Rectal smooth muscle tissue (tissue), 1 donor: ENCODE data around the gene DLK1.

ENCODE experiments used
- H3K27ac ChIP-seq: one replicate; pipeline ENCODE4 v1.7.0; 2013; ENCODE audit warnings: low read depth, low read length, inconsistent platforms
- H3K27me3 ChIP-seq: one replicate; pipeline ENCODE4 v1.7.0; 2013; ENCODE audit warnings: low read length; ENCODE audit not compliant: control insufficient read depth, insufficient read depth
- H3K36me3 ChIP-seq: one replicate; pipeline ENCODE4 v1.7.0; 2013; ENCODE audit warnings: low read length; ENCODE audit not compliant: control insufficient read depth, insufficient read depth
- H3K4me1 ChIP-seq: one replicate; pipeline ENCODE4 v1.7.0; 2013; ENCODE audit warnings: low read length; ENCODE audit not compliant: control insufficient read depth, insufficient read depth
- H3K4me3 ChIP-seq: one replicate; pipeline ENCODE4 v1.7.0; 2013; ENCODE audit warnings: low read length
- H3K9ac ChIP-seq: one replicate; pipeline ENCODE4 v1.7.0; 2013; ENCODE audit warnings: low read length

The DLK1 gene

GRCh38 chr14:100764471-100765115 is 37.9 kb downstream of the DLK1 start:
- no peaks in the 10 kb centered on the region for H3K4me1 ChIP-seq
- H3K9ac ChIP-seq: no peak overlapping the region
- H3K4me3 ChIP-seq: no peak overlapping the region
- H3K27me3 ChIP-seq: no peaks in the 10 kb centered on the region
- H3K27ac ChIP-seq: no peak overlapping the region
- H3K36me3 ChIP-seq: no peaks in the 10 kb centered on the region

DNA sequence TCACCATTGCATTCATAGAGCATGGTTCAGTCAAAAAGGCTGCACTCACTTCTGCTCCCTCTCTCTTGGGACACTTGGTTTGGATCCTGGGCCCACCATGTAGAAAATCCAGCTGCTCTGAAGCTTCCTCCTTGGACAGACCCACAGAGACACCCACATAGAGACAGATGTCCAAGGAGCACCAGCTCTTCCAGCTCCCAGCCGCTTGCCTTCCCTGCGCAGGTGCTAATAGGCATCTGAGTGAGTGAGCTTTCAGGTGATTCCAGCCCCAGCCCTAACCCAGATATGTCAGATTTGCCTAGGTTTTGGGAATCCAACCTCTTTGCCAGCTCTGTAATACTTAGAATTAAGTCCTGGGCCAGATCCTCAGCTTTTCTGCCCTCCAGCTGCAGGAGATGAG is 38.6 kb downstream of the DLK1 start:
- H3K9ac ChIP-seq: no peak overlapping the region
- no peaks in the 10 kb centered on the region for H3K27me3 ChIP-seq
- no peaks in the 10 kb centered on the region for H3K4me1 ChIP-seq
- no peak overlapping the region for H3K4me3 ChIP-seq
- no peak overlapping the region for H3K27ac ChIP-seq
- no peaks in the 10 kb centered on the region for H3K36me3 ChIP-seq

DNA sequence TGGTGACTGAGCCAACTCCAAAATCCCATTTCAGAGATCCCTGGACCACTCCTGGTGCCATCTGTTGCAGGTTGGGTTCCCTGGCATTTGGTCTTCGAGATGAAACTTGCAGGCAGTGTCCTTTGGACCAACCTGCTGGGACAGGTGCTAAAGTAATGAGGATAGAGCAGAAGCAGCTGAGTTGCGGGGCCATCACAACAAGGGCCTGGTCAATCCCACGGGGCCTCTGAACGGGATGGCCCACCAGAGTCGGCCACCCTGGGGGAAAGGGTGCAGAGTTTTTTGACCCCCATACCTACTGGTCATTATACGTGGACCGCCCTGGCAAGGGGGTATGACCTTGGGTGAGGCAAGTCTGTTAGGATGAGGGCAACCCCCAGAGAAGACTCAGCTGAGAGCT is 39.3 kb downstream of the DLK1 start:
- Histone ChIP-seq H3K4me3 (no peak overlapping the region), H3K36me3 (no peaks in the 10 kb centered on the region), H3K27me3 (no peaks in the 10 kb centered on the region), H3K27ac (no peak overlapping the region), H3K4me1 (no peaks in the 10 kb centered on the region), H3K9ac (no peak overlapping the region)

DNA sequence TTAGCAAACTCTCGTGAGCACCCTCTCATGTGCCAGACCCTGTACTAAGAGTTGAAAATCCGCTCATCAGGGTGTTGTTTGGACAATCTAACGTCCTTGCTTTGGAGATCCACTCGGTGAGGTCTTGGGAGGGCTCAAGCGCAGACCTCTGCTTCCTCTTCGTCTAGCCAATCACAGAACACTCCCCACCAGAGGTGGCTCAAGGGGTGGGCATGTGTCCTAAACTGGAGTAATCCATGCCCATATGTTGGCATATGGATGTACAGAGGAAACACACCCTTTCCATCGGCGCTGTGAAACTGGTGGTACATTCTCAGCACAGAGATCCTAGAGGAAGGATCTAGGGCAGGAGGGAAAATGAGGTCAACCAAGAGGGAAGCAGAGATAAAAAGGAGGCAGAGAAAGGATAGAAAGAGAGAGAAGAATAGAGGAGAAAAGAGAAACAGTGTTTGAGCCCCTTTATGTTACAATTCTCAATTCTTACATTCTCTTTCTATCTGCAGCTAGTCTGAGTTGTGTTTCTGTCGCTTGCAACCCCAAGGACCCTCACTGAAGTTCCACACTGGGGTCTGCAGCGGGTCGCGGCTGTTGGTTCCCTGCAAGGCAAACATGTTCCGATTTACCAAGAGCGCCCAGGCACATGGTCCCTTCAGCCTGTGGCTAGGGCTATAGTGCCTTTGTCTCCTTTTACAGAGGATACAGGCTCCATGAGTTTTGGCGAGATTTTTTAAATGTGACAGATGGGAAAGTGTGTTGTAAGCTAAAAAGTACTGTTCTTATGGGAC is 40.5 kb downstream of the DLK1 start:
- H3K4me1 ChIP-seq: no peaks in the 10 kb centered on the region
- H3K27ac ChIP-seq: no peak overlapping the region
- no peaks in the 10 kb centered on the region for H3K27me3 ChIP-seq
- H3K9ac ChIP-seq: no peak overlapping the region
- no peak overlapping the region for H3K4me3 ChIP-seq
- no peaks in the 10 kb centered on the region for H3K36me3 ChIP-seq

- Histone ChIP-seq H3K9ac (no peak overlapping the region), H3K36me3 (no peaks in the 10 kb centered on the region), H3K4me3 (no peak overlapping the region), H3K27ac (no peak overlapping the region), H3K27me3 (no peaks in the 10 kb centered on the region), H3K4me1 (no peaks in the 10 kb centered on the region)
Measured at GRCh38 chr14:100767788-100768536, 41.3 kb downstream of the DLK1 start.

- H3K27me3 ChIP-seq: no peaks in the 10 kb centered on the region
- no peak overlapping the region for H3K9ac ChIP-seq
- H3K4me1 ChIP-seq: no peaks in the 10 kb centered on the region
- no peak overlapping the region for H3K27ac ChIP-seq
- no peak overlapping the region for H3K4me3 ChIP-seq
- no peaks in the 10 kb centered on the region for H3K36me3 ChIP-seq
Measured at GRCh38 chr14:100769035-100769939, 42.6 kb downstream of the DLK1 start.

DNA sequence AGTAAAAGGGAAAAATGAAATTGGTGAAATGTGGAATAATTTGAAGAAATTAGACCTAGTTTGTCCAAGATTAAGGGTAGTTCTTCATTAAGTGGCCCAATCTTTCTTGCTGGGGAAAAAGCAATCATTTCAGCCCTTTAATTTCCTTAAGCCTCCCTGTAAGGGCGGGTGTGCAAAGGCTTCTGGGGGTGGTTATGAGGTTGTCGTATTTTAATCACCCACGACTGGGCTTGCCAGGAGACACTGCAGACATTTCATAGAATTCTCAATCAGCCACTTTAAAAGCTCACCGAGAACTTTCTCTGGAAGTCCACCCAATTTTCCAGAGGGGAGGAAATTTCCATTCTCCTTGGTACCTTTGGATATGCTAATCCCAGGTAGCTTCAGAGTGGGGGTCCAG is 43.4 kb downstream of the DLK1 start:
- no peak overlapping the region for H3K9ac ChIP-seq
- H3K27me3 ChIP-seq: no peaks in the 10 kb centered on the region
- no peaks in the 10 kb centered on the region for H3K4me1 ChIP-seq
- no peak overlapping the region for H3K27ac ChIP-seq
- no peak overlapping the region for H3K4me3 ChIP-seq
- no peaks in the 10 kb centered on the region for H3K36me3 ChIP-seq

- Histone ChIP-seq H3K27me3 (no peaks in the 10 kb centered on the region), H3K4me3 (no peak overlapping the region), H3K27ac (no peak overlapping the region), H3K36me3 (no peaks in the 10 kb centered on the region), H3K4me1 (no peaks in the 10 kb centered on the region), H3K9ac (no peak overlapping the region)
Measured at GRCh38 chr14:100770605-100771120, 44.0 kb downstream of the DLK1 start.

DNA sequence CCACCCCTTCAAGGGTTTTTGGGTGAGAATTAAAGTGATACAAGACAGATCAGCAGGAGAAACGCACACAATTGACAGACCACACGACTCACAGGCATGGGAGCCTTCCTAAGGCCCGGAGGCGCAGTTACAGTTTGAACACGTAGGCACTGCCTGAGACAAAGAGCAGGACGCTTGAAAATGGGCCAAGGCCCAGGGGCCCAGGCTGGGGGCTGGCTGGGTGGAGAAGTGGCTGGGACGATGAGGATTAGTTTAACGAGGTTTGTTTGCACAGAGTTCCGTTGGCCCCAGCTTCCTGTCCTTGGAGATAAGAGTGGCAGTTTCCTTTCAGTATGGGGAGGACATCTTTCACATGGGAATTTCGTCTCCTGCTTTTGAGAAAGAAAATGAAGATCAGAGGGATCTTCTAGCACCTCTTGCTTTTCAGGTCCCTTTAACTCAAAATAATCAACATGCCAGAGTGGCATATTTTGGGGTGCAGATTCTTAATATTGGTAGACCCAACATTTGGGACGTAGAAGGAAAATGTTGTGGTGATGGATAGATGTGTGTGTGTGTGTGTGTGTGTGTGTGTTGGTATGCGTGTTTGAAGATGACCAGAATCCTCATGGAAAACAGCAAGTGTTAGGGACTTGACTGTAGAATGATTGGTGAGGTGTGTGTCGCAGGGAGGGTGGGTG is 44.6 kb downstream of the DLK1 start:
- H3K4me1 ChIP-seq: no peaks in the 10 kb centered on the region
- no peak overlapping the region for H3K27ac ChIP-seq
- no peak overlapping the region for H3K9ac ChIP-seq
- no peaks in the 10 kb centered on the region for H3K36me3 ChIP-seq
- no peaks in the 10 kb centered on the region for H3K27me3 ChIP-seq
- no peak overlapping the region for H3K4me3 ChIP-seq

GRCh38 chr14:100772607-100773165 is 46.0 kb downstream of the DLK1 start:
- no peak overlapping the region for H3K9ac ChIP-seq
- no peaks in the 10 kb centered on the region for H3K27me3 ChIP-seq
- no peaks in the 10 kb centered on the region for H3K4me1 ChIP-seq
- H3K27ac ChIP-seq: no peak overlapping the region
- H3K4me3 ChIP-seq: no peak overlapping the region
- no peaks in the 10 kb centered on the region for H3K36me3 ChIP-seq
